ENCODE measurements around the gene OR4D11.
"Not testable (repeated sequence)": the region's sequence is repeated elsewhere in the genome, so short reads cannot be mapped to it uniquely, and the experiment has no call there.

OR4D11 gene

DNA sequence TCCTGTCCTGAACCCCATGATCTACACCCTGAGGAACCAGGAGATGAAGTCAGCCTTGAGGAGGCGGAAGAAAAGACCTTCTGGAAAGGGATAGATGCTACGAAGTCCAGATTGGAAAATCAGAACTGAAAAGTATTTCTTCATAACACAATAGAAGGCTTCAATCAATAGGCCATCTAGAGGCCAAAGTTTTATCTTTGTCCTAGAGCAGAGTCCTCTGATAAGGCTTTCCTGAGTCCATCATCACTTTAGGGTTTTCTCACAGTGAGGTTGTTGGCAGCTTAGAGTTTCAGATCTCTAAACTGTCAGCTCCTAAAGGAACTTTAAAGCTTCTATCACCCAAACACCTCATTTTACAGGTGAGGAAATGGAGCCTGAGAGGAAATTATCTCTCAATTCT lies 29.2 kb downstream of the OR4D11 start:
- Histone ChIP-seq H3K27ac (replicated peaks) (no peak overlapping the region), H3K4me3 (replicated peaks; ENCODE audit: insufficient read depth, low read length) (no peak overlapping the region), H3K27me3 (ENCODE audit: insufficient read depth, poor library complexity, severe bottlenecking) (no peaks in the 10 kb centered on the region)
- TF ChIP-seq, protein P1, sequence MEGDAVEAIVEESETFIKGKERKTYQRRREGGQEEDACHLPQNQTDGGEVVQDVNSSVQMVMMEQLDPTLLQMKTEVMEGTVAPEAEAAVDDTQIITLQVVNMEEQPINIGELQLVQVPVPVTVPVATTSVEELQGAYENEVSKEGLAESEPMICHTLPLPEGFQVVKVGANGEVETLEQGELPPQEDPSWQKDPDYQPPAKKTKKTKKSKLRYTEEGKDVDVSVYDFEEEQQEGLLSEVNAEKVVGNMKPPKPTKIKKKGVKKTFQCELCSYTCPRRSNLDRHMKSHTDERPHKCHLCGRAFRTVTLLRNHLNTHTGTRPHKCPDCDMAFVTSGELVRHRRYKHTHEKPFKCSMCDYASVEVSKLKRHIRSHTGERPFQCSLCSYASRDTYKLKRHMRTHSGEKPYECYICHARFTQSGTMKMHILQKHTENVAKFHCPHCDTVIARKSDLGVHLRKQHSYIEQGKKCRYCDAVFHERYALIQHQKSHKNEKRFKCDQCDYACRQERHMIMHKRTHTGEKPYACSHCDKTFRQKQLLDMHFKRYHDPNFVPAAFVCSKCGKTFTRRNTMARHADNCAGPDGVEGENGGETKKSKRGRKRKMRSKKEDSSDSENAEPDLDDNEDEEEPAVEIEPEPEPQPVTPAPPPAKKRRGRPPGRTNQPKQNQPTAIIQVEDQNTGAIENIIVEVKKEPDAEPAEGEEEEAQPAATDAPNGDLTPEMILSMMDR (IDR thresholded peaks at IDR 0.05; ENCODE audit: insufficient read depth, low read length), result no peak
- TF ChIP-seq, protein P2, sequence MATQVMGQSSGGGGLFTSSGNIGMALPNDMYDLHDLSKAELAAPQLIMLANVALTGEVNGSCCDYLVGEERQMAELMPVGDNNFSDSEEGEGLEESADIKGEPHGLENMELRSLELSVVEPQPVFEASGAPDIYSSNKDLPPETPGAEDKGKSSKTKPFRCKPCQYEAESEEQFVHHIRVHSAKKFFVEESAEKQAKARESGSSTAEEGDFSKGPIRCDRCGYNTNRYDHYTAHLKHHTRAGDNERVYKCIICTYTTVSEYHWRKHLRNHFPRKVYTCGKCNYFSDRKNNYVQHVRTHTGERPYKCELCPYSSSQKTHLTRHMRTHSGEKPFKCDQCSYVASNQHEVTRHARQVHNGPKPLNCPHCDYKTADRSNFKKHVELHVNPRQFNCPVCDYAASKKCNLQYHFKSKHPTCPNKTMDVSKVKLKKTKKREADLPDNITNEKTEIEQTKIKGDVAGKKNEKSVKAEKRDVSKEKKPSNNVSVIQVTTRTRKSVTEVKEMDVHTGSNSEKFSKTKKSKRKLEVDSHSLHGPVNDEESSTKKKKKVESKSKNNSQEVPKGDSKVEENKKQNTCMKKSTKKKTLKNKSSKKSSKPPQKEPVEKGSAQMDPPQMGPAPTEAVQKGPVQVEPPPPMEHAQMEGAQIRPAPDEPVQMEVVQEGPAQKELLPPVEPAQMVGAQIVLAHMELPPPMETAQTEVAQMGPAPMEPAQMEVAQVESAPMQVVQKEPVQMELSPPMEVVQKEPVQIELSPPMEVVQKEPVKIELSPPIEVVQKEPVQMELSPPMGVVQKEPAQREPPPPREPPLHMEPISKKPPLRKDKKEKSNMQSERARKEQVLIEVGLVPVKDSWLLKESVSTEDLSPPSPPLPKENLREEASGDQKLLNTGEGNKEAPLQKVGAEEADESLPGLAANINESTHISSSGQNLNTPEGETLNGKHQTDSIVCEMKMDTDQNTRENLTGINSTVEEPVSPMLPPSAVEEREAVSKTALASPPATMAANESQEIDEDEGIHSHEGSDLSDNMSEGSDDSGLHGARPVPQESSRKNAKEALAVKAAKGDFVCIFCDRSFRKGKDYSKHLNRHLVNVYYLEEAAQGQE (IDR thresholded peaks at IDR 0.05; ENCODE audit: insufficient replicate concordance, low read depth), result no peak
- DNase-seq (ENCODE audit: low read depth in 1 of 2, low spot score in 1 of 2), result no peak

GRCh38 chr11:59534676-59535075 lies 31.3 kb downstream of the OR4D11 start:
- H3K27ac ChIP-seq (replicated peaks), result no peak overlapping the region
- TF ChIP-seq, protein P2 (IDR thresholded peaks at IDR 0.05; ENCODE audit: insufficient replicate concordance, low read depth), result no peak
- TF ChIP-seq POLR2AphosphoS5 (IDR thresholded peaks at IDR 0.05; ENCODE audit: low read depth) (no peak), SPI1 (IDR thresholded peaks at IDR 0.05; ENCODE audit: borderline replicate concordance, low read depth) (no peak), GABPA (IDR thresholded peaks at IDR 0.05; ENCODE audit: low read depth) (no peak)
- TF ChIP-seq, protein P1 (IDR thresholded peaks at IDR 0.05; ENCODE audit: insufficient read depth, low read length), result no peak
- no peak overlapping the region for H3K4me3 ChIP-seq (replicated peaks; ENCODE audit: insufficient read depth, low read length)
- DNase-seq (ENCODE audit: low read depth in 1 of 2, low spot score in 1 of 2), result no peak
- H3K27me3 ChIP-seq (ENCODE audit: insufficient read depth, poor library complexity, severe bottlenecking), result no peaks in the 10 kb centered on the region

GRCh38 chr11:59542142-59542810 lies 38.9 kb downstream of the OR4D11 start:
- Histone ChIP-seq H3K27ac (replicated peaks) (no peak overlapping the region), H3K27me3 (ENCODE audit: insufficient read depth, poor library complexity, severe bottlenecking) (no peaks in the 10 kb centered on the region), H3K4me3 (replicated peaks; ENCODE audit: insufficient read depth, low read length) (no peak overlapping the region)
- no peak for TF ChIP-seq GABPA (IDR thresholded peaks at IDR 0.05; ENCODE audit: low read depth)
- TF ChIP-seq POLR2AphosphoS5 (IDR thresholded peaks at IDR 0.05; ENCODE audit: low read depth), result no peak
- TF ChIP-seq SPI1 (IDR thresholded peaks at IDR 0.05; ENCODE audit: borderline replicate concordance, low read depth), result no peak
- TF ChIP-seq, protein P1 (IDR thresholded peaks at IDR 0.05; ENCODE audit: insufficient read depth, low read length), result no peak
- TF ChIP-seq, protein P2 (IDR thresholded peaks at IDR 0.05; ENCODE audit: insufficient replicate concordance, low read depth), result no peak
- no peak for DNase-seq (ENCODE audit: low read depth in 1 of 2, low spot score in 1 of 2)

- not testable (repeated sequence) for H3K27me3 ChIP-seq (ENCODE audit: insufficient read depth, poor library complexity, severe bottlenecking)
These were observed 40.3 kb downstream of the OR4D11 start for GRCh38 chr11:59543713-59544112.

More at GRCh38 chr11:59543713-59544112, 40.3 kb downstream of the OR4D11 start:
- DNase-seq (ENCODE audit: low read depth in 1 of 2, low spot score in 1 of 2); H3K27ac ChIP-seq (replicated peaks); H3K4me3 ChIP-seq (replicated peaks; ENCODE audit: insufficient read depth, low read length): not testable (repeated sequence)
